Measurements from ENCODE around the gene CTBP2. TPM values are rescaled to one million over a fixed set of nuclear protein-coding genes. Genes with fewer than 3 reads are reported as not detected.

The CTBP2 gene
- total RNA-seq, 1 experiment from 2014 or later, result 212 TPM

DNA sequence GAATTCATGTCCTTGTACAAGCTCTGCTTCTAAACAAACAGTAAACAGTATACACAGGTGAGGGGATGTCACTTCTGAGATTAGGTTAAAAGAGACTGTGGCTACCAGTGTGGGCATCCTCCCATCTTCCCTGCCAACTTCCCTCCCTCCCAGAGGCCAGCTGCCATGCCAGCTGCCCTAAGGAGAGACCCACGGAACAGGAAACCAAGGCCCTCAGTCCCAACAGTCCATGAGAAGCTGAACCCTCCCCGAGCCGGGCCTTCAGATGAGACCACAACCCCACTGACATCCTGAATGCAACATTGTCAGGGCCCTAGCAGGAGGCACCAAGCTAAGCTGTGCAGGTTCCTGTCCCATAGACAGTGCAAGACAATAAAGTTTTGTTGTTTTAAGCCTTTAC is 106.1 kb downstream of the CTBP2 start:
- H3K4me3 Mint-ChIP-seq, result no peak overlapping the region
- H3K27ac ChIP-seq (ENCODE audit: insufficient read length, low read depth, low read length), result no peak overlapping the region

More for the DNA sequence above, 106.1 kb downstream of the CTBP2 start:
- no peak overlapping the region for H3K14ac ChIP-seq (ENCODE audit: insufficient read depth, low read length)
- H2BK120ac ChIP-seq (ENCODE audit: low read depth, low read length, poor library complexity, severe bottlenecking), result no peak overlapping the region
- Mint-ChIP-seq H3K27ac (no peak overlapping the region; a peak in 1 of 7 replicates), H3K9me3 (peaks cover 0 to 2% of the 10 kb centered on the region in 2 experiments; a peak in 1 of 5 replicates), H3K4me1 (peaks cover 67 to 70% of the 10 kb centered on the region in 2 experiments), H3K27me3 (ENCODE audit: low read depth) (no peaks in the 10 kb centered on the region), H3K36me3 (ENCODE audit: insufficient read depth in 1 of 3, low read depth in 3 of 3) (peaks cover 48 to 71% (median 57%) of the 10 kb centered on the region in 3 experiments)
- no peak overlapping the region for H2AK5ac ChIP-seq (ENCODE audit: insufficient read length, low read length)
- no peak overlapping the region for H4K8ac ChIP-seq (replicated peaks; ENCODE audit: insufficient read length, low read depth, low read length)
- H3K27me3 ChIP-seq (ENCODE audit: insufficient read depth, low read length), result no peaks in the 10 kb centered on the region
- DNase-seq, result no peak
- peaks cover 9% of the 10 kb centered on the region; the same call in 1 of the 2 replicates for H3K4me1 ChIP-seq (ENCODE audit: insufficient read depth, low read length)
- H4K5ac ChIP-seq (ENCODE audit: insufficient read length, low read depth, low read length), result no peak overlapping the region
- H3T11ph ChIP-seq (ENCODE audit: low read length), result no peak overlapping the region
- no peaks in the 10 kb centered on the region for H4K20me1 ChIP-seq (ENCODE audit: control insufficient read depth, insufficient read depth, insufficient read length)
- no peak overlapping the region for H3K23ac ChIP-seq (ENCODE audit: insufficient read length, low read depth, low read length)
- no peak overlapping the region for H3K56ac ChIP-seq (ENCODE audit: insufficient read length, low read depth, low read length)
- no peaks in the 10 kb centered on the region for H3K9me3 ChIP-seq (ENCODE audit: control insufficient read depth, low read depth, low read length)
- no peak overlapping the region for H2BK15ac ChIP-seq (ENCODE audit: low read depth, low read length)
- no peak overlapping the region for H3K9ac ChIP-seq (ENCODE audit: extremely low read depth, insufficient read length, low read length)
- no peak overlapping the region for H2BK20ac ChIP-seq (ENCODE audit: low read depth, low read length, poor library complexity, severe bottlenecking)
- H2BK12ac ChIP-seq (ENCODE audit: insufficient read length, low read depth, low read length), result no peak overlapping the region
- TF ChIP-seq, protein P1, sequence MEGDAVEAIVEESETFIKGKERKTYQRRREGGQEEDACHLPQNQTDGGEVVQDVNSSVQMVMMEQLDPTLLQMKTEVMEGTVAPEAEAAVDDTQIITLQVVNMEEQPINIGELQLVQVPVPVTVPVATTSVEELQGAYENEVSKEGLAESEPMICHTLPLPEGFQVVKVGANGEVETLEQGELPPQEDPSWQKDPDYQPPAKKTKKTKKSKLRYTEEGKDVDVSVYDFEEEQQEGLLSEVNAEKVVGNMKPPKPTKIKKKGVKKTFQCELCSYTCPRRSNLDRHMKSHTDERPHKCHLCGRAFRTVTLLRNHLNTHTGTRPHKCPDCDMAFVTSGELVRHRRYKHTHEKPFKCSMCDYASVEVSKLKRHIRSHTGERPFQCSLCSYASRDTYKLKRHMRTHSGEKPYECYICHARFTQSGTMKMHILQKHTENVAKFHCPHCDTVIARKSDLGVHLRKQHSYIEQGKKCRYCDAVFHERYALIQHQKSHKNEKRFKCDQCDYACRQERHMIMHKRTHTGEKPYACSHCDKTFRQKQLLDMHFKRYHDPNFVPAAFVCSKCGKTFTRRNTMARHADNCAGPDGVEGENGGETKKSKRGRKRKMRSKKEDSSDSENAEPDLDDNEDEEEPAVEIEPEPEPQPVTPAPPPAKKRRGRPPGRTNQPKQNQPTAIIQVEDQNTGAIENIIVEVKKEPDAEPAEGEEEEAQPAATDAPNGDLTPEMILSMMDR (conservative IDR thresholded peaks at IDR 0.05), result no peak
- no peak overlapping the region for H4K91ac ChIP-seq (ENCODE audit: insufficient read length, low read depth, low read length)
- H2BK5ac ChIP-seq (ENCODE audit: insufficient read length, low read length), result no peak overlapping the region
- no peaks in the 10 kb centered on the region for H3K23me2 ChIP-seq (ENCODE audit: insufficient read length, low read depth, low read length, poor library complexity, severe bottlenecking)
- H3K18ac ChIP-seq (ENCODE audit: insufficient read length, low read depth, low read length), result no peak overlapping the region
- H3K4ac ChIP-seq (ENCODE audit: low read depth, low read length), result no peak overlapping the region
- H3K4me2 ChIP-seq (ENCODE audit: insufficient read depth, insufficient read length, low read length), result no peak overlapping the region
- WGBS (ENCODE audit: extremely low coverage, insufficient read length, low lambda C conversion rate), result no CpG with 5 or more reads among the region's 3 CpGs
- H2AFZ ChIP-seq (ENCODE audit: low read length), result no peak overlapping the region
- peaks cover 56% of the 10 kb centered on the region; the same call in 1 of the 2 replicates for H3K79me2 ChIP-seq (ENCODE audit: insufficient read depth, low read length)
- H3K79me1 ChIP-seq (ENCODE audit: insufficient read depth, low read depth, low read length, poor library complexity, severe bottlenecking), result peaks cover 22% of the 10 kb centered on the region
